WTC11 (cell line): ENCODE measurements around the gene BAG1. TPM values are rescaled to one million over a fixed set of nuclear protein-coding genes. Genes with fewer than 3 reads are reported as not detected.

ENCODE experiments used
- ATAC-seq: fragments of 200-7000 bp; cut with Tn5 transposase; 2 replicates; pipeline ENCODE4 v1.10.0; 2021; ENCODE audit warnings: mild to moderate bottlenecking, moderate library complexity
- CTCF ChIA-PET: fragments of 300-600 bp; sonication (Branson Sonifier 250); formaldehyde crosslinking; loops from one replicate; lab custom pipeline; 2021; ENCODE audit warnings: antibody characterized with exemption; lab: Charles Lee
- POLR2A ChIA-PET: fragments of 350-600 bp; sonication (Branson Sonifier 250); formaldehyde crosslinking; loops from one replicate; lab custom pipeline; 2021; ENCODE audit warnings: antibody characterized with exemption; lab: Charles Lee
- DNase-seq: peaks from one replicate; pipeline ENCODE4 v3.0.0; 2021; ENCODE audit warnings: low spot score
- H3K27ac Mint-ChIP-seq: 2 replicates; pipeline ENCODE4 v1.8.0; 2021; ENCODE audit warnings: mixed read lengths
- H3K27me3 Mint-ChIP-seq: 2 replicates; pipeline ENCODE4 v1.8.0; 2021; ENCODE audit warnings: low read depth, mild to moderate bottlenecking, moderate library complexity, mixed read lengths
- H3K36me3 Mint-ChIP-seq: 2 replicates; pipeline ENCODE4 v1.8.0; 2021; ENCODE audit warnings: mixed read lengths
- H3K4me1 Mint-ChIP-seq: 2 replicates; pipeline ENCODE4 v1.8.0; 2022; ENCODE audit warnings: mixed read lengths
- H3K4me3 Mint-ChIP-seq: 2 replicates; pipeline ENCODE4 v1.8.0; 2021; ENCODE audit warnings: mild to moderate bottlenecking, moderate library complexity, mixed read lengths
- H3K9me3 Mint-ChIP-seq: 2 replicates; pipeline ENCODE4 v1.8.0; 2021; ENCODE audit warnings: mixed read lengths
- AFF4 ChIP-seq: sonication (generic); formaldehyde crosslinking; IDR thresholded peaks from 2 replicates; pipeline ENCODE4 v1.8.1; 2023; ENCODE audit warnings: mild to moderate bottlenecking, missing genetic modification reagents, borderline replicate concordance
- ATF2 ChIP-seq: sonication (generic); formaldehyde crosslinking; IDR thresholded peaks from 2 replicates; pipeline ENCODE4 v1.8.1; 2022; ENCODE audit warnings: low read depth, missing genetic modification reagents, borderline replicate concordance
- CREM ChIP-seq: sonication (generic); formaldehyde crosslinking; IDR thresholded peaks from 2 replicates; pipeline ENCODE4 v1.8.1; 2022; ENCODE audit warnings: mild to moderate bottlenecking, missing genetic modification reagents, moderate library complexity
- E2F4 ChIP-seq: sonication (generic); formaldehyde crosslinking; IDR thresholded peaks from 2 replicates; pipeline ENCODE4 v1.8.1; 2022; ENCODE audit warnings: low read depth, mild to moderate bottlenecking, moderate library complexity, missing genetic modification reagents, borderline replicate concordance
- EMX1 ChIP-seq: fragments of 250-450 bp; sonication (Bioruptor Pico); IDR thresholded peaks from 2 replicates; pipeline ENCODE4 v1.8.0; 2021; ENCODE audit warnings: mild to moderate bottlenecking
- FOXP1 ChIP-seq: sonication (generic); formaldehyde crosslinking; IDR thresholded peaks from 2 replicates; pipeline ENCODE4 v1.8.0; 2022; ENCODE audit warnings: missing genetic modification reagents, mild to moderate bottlenecking, moderate library complexity, borderline replicate concordance
- HMGXB4 ChIP-seq: sonication (generic); formaldehyde crosslinking; IDR thresholded peaks from 2 replicates; pipeline ENCODE4 v1.8.1; 2023; ENCODE audit warnings: mild to moderate bottlenecking, moderate library complexity, missing genetic modification reagents
- IRF1 ChIP-seq: sonication (generic); formaldehyde crosslinking; IDR thresholded peaks from 2 replicates; pipeline ENCODE4 v1.8.0; 2023; ENCODE audit warnings: missing genetic modification reagents
- IRF2 ChIP-seq: sonication (generic); formaldehyde crosslinking; IDR thresholded peaks from 2 replicates; pipeline ENCODE4 v1.8.0; 2022; ENCODE audit warnings: low read depth, missing genetic modification reagents, borderline replicate concordance
- NFE2L1 ChIP-seq: sonication (generic); formaldehyde crosslinking; IDR thresholded peaks from 2 replicates; pipeline ENCODE4 v1.8.1; 2023; ENCODE audit warnings: missing genetic modification reagents
- NR2C2 ChIP-seq: sonication (generic); formaldehyde crosslinking; IDR thresholded peaks from 2 replicates; pipeline ENCODE4 v1.8.0; 2022; ENCODE audit warnings: mild to moderate bottlenecking, missing genetic modification reagents
- NR3C1 ChIP-seq: sonication (generic); formaldehyde crosslinking; conservative IDR thresholded peaks from 2 replicates; pipeline ENCODE4 v1.8.1; 2023; ENCODE audit warnings: low read depth, mild to moderate bottlenecking, missing genetic modification reagents
- TCF7 ChIP-seq: sonication (generic); formaldehyde crosslinking; IDR thresholded peaks from 2 replicates; pipeline ENCODE4 v1.8.0; 2022; ENCODE audit warnings: mild to moderate bottlenecking, low read depth, missing genetic modification reagents, moderate library complexity
- TEAD1 ChIP-seq: sonication (generic); formaldehyde crosslinking; IDR thresholded peaks from 2 replicates; pipeline ENCODE4 v1.8.0; 2022; ENCODE audit warnings: mild to moderate bottlenecking, missing genetic modification reagents
- ZNF121 ChIP-seq: sonication (generic); formaldehyde crosslinking; IDR thresholded peaks from 2 replicates; pipeline ENCODE4 v1.8.0; 2023; ENCODE audit warnings: missing genetic modification reagents
- ZNF396 ChIP-seq: fragments of 250-450 bp; sonication (Bioruptor Pico); IDR thresholded peaks from 2 replicates; pipeline ENCODE4 v1.8.0; 2021; ENCODE audit warnings: mild to moderate bottlenecking, moderate library complexity, borderline replicate concordance
- ZNF416 ChIP-seq: fragments of 250-450 bp; sonication (Bioruptor Pico); IDR thresholded peaks from 2 replicates; pipeline ENCODE4 v1.9.0; 2021; ENCODE audit warnings: mild to moderate bottlenecking, inconsistent platforms
- ZNF423 ChIP-seq: fragments of 250-450 bp; sonication (Bioruptor Pico); IDR thresholded peaks from 2 replicates; pipeline ENCODE4 v2.1.2; 2022; ENCODE audit warnings: mild to moderate bottlenecking, moderate library complexity
- total RNA-seq: library from RNA; stranded (reverse); gene quantifications from 3 replicates; pipeline ENCODE4 v1.2.3, GENCODE V29; 2021
- TF ChIP-seq, protein P1 (sequence below): sonication (generic); formaldehyde crosslinking; IDR thresholded peaks from 2 replicates; pipeline ENCODE4 v1.8.0; 2023; ENCODE audit warnings: missing genetic modification reagents, mild to moderate bottlenecking, borderline replicate concordance
- TF ChIP-seq, protein P2 (sequence below): fragments of 250-450 bp; sonication (Bioruptor Pico); IDR thresholded peaks from 2 replicates; pipeline ENCODE4 v1.9.0; 2021; ENCODE audit warnings: mild to moderate bottlenecking

BAG1 gene
- total RNA-seq, 1 experiment from 2014 or later, result 52.9 TPM

DNA sequence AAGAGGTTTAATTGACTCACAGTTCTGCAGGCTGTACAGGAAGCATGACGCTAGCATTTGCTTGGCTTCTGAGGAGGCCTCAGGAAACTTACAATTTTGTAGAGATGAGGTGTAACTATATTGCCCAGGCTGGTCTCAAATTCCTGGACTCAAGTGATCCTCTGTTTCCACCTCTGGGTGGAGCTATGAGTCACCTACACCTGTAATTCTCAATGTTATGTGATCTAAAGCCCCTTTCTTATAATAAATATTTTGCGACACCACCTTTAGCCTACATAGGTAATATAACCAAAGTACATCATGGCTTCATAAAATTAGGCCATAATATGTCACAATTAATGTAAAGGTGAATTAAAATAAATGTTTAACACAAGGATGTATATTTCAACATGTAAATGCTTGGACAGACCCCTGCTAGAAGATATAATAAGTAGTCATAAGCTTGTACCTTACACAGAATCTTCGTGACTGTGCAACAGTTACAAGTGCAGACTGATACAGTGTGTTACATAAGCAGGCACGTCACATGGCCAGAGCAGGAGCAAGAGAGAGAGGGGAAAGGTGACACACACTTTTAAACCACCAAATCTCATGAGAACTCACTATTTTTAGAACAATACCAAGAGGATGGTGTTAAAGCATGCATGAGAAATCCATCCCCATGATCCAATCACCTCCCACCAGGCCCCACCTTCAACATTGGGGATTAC is 54.3 kb downstream of the BAG1 start (continued):
- TF ChIP-seq, protein P1, sequence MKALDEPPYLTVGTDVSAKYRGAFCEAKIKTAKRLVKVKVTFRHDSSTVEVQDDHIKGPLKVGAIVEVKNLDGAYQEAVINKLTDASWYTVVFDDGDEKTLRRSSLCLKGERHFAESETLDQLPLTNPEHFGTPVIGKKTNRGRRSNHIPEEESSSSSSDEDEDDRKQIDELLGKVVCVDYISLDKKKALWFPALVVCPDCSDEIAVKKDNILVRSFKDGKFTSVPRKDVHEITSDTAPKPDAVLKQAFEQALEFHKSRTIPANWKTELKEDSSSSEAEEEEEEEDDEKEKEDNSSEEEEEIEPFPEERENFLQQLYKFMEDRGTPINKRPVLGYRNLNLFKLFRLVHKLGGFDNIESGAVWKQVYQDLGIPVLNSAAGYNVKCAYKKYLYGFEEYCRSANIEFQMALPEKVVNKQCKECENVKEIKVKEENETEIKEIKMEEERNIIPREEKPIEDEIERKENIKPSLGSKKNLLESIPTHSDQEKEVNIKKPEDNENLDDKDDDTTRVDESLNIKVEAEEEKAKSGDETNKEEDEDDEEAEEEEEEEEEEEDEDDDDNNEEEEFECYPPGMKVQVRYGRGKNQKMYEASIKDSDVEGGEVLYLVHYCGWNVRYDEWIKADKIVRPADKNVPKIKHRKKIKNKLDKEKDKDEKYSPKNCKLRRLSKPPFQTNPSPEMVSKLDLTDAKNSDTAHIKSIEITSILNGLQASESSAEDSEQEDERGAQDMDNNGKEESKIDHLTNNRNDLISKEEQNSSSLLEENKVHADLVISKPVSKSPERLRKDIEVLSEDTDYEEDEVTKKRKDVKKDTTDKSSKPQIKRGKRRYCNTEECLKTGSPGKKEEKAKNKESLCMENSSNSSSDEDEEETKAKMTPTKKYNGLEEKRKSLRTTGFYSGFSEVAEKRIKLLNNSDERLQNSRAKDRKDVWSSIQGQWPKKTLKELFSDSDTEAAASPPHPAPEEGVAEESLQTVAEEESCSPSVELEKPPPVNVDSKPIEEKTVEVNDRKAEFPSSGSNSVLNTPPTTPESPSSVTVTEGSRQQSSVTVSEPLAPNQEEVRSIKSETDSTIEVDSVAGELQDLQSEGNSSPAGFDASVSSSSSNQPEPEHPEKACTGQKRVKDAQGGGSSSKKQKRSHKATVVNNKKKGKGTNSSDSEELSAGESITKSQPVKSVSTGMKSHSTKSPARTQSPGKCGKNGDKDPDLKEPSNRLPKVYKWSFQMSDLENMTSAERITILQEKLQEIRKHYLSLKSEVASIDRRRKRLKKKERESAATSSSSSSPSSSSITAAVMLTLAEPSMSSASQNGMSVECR (CRISPR knock-in tag), result no peak

DNA sequence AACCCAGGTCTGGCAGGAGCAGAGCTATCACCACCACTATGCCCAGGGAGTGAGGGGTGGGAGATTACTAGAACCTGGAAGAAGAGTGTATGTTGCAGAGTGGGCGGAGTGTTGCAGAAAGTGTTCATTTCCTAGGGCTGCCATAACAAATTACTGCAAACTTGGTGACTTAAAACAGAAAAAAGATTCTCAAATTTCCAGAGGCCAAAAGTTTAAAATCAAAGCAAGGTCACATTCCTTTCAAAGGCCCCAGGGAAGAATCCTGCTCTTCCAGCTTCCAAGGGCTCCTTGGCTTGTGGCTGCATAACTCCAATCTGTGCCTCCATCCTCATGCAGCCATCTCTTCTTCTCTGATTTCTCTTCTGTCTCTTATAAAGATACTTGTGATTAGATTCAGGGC is 55.1 kb downstream of the BAG1 start:
- H3K4me1 Mint-ChIP-seq, result peaks cover 11% of the 10 kb centered on the region; the same call in 1 of the 2 replicates
- CTCF ChIA-PET, result interaction anchor here (0.6 to 1.2 kb wide), 4 partner anchors 8 to 88 kb away, joined by 3 to 4 read pairs (median 3); no protein-coding TSS in a partner anchor
- DNase-seq, result no peak
- POLR2A ChIA-PET, result no interaction called here
- H3K27me3 Mint-ChIP-seq, result peaks cover 10% of the 10 kb centered on the region
- TF ChIP-seq IRF2 (CRISPR knock-in tag) (no peak), HMGXB4 (CRISPR knock-in tag) (no peak), AFF4 (no peak), TCF7 (CRISPR knock-in tag) (no peak), ZNF416 (CRISPR knock-in tag) (no peak), ZNF121 (CRISPR knock-in tag) (no peak), CREM (CRISPR knock-in tag) (no peak), FOXP1 (CRISPR knock-in tag) (no peak), ATF2 (CRISPR knock-in tag) (no peak), ZNF423 (CRISPR knock-in tag) (no peak), EMX1 (CRISPR knock-in tag) (no peak), IRF1 (CRISPR knock-in tag) (no peak), NFE2L1 (no peak), TEAD1 (CRISPR knock-in tag) (no peak), NR2C2 (CRISPR knock-in tag) (no peak), NR3C1 (CRISPR knock-in tag) (no peak), ZNF396 (CRISPR knock-in tag) (no peak), E2F4 (CRISPR knock-in tag) (no peak)
- TF ChIP-seq, protein P2, sequence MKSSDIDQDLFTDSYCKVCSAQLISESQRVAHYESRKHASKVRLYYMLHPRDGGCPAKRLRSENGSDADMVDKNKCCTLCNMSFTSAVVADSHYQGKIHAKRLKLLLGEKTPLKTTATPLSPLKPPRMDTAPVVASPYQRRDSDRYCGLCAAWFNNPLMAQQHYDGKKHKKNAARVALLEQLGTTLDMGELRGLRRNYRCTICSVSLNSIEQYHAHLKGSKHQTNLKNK, result no peak
- TF ChIP-seq, all 79 proteins: peak for 0
- no peak overlapping the region for H3K4me3 Mint-ChIP-seq
- H3K36me3 Mint-ChIP-seq, result no peaks in the 10 kb centered on the region
- no peak overlapping the region for H3K27ac Mint-ChIP-seq
- H3K9me3 Mint-ChIP-seq, result peaks cover 10% of the 10 kb centered on the region
- ATAC-seq, result no peak
